ENCODE data around the gene SCMH1.

DNA sequence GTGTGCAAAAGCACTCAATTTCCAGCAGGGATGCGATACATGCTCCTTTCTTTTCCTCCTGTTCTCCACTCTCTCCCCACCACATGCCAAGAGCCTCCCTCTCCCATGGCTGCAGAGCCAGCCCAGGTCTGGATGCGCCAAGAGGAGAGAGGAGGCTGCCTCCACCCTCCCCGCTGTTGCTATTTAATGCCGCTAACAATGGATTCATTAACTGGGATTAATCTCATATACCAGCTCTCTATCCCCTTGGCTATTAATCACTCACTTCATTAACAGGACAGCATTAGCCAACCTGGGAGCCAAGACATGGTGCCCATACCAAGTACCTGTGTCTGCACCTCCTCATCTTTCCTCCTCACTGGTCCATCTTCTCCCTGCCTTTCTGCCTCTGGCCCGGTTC lies 49.1 kb upstream of the SCMH1 start:
- TF ChIP-seq CREB1 (CRISPR knock-in tag; IDR thresholded peaks at IDR 0.05; ENCODE audit: low read depth) (no peak), NANOG (IDR thresholded peaks at IDR 0.05; ENCODE audit: borderline replicate concordance) (no peak), ZNF114 (CRISPR knock-in tag; IDR thresholded peaks at IDR 0.05) (no peak)
- TF ChIP-seq, protein P1, sequence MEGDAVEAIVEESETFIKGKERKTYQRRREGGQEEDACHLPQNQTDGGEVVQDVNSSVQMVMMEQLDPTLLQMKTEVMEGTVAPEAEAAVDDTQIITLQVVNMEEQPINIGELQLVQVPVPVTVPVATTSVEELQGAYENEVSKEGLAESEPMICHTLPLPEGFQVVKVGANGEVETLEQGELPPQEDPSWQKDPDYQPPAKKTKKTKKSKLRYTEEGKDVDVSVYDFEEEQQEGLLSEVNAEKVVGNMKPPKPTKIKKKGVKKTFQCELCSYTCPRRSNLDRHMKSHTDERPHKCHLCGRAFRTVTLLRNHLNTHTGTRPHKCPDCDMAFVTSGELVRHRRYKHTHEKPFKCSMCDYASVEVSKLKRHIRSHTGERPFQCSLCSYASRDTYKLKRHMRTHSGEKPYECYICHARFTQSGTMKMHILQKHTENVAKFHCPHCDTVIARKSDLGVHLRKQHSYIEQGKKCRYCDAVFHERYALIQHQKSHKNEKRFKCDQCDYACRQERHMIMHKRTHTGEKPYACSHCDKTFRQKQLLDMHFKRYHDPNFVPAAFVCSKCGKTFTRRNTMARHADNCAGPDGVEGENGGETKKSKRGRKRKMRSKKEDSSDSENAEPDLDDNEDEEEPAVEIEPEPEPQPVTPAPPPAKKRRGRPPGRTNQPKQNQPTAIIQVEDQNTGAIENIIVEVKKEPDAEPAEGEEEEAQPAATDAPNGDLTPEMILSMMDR (conservative IDR thresholded peaks at IDR 0.05; ENCODE audit: low read depth in 2 of 2), result no peak
